Measurements from ENCODE around the gene UBLCP1. TPM values are rescaled to one million over a fixed set of nuclear protein-coding genes. Genes with fewer than 3 reads are reported as not detected.

The UBLCP1 gene
- total RNA-seq, 2 donors from 2014 or later = 15.6 to 18.8 TPM

GRCh38 chr5:159303286-159303685 lies 40.2 kb downstream of the UBLCP1 start:
- Histone ChIP-seq H3K4me3 (no peak overlapping the region), H3K9me3 (peaks cover 9% of the 10 kb centered on the region), H3K36me3 (no peaks in the 10 kb centered on the region), H3K27ac (no peak overlapping the region), H3K27me3 (replicated peaks; ENCODE audit: insufficient read depth) (no peaks in the 10 kb centered on the region), H3K4me1 (ENCODE audit: control insufficient read depth in 1 of 2, low read depth in 2 of 2) (no peaks in the 10 kb centered on the region)
- ATAC-seq (ENCODE audit: insufficient number of reproducible peaks, low FRiP score, low read depth) (no peak), DNase-seq (ENCODE audit: low spot score) (no peak)
- TF ChIP-seq CTCF (IDR thresholded peaks at IDR 0.05) = no peak

GRCh38 chr5:159304961-159305595 lies 42.0 kb downstream of the UBLCP1 start:
- DNase-seq (ENCODE audit: low spot score) = no peak
- H3K4me3 ChIP-seq = no peak overlapping the region
- no peak for ATAC-seq (ENCODE audit: insufficient number of reproducible peaks, low FRiP score, low read depth)
- peaks cover 9% of the 10 kb centered on the region for H3K9me3 ChIP-seq
- no peaks in the 10 kb centered on the region for H3K4me1 ChIP-seq (ENCODE audit: control insufficient read depth in 1 of 2, low read depth in 2 of 2)
- H3K27me3 ChIP-seq (replicated peaks; ENCODE audit: insufficient read depth) = no peaks in the 10 kb centered on the region
- no peaks in the 10 kb centered on the region for H3K36me3 ChIP-seq
- no peak for TF ChIP-seq CTCF (IDR thresholded peaks at IDR 0.05)
- no peak overlapping the region for H3K27ac ChIP-seq

- Histone ChIP-seq H3K27me3 (replicated peaks; ENCODE audit: insufficient read depth) (no peaks in the 10 kb centered on the region), H3K27ac (no peak overlapping the region), H3K4me3 (no peak overlapping the region), H3K4me1 (ENCODE audit: control insufficient read depth in 1 of 2, low read depth in 2 of 2) (peaks cover 0 to 3% of the 10 kb centered on the region in 2 donors), H3K36me3 (no peaks in the 10 kb centered on the region), H3K9me3 (no peaks in the 10 kb centered on the region)
- DNase-seq (ENCODE audit: low spot score) (no peak), ATAC-seq (ENCODE audit: insufficient number of reproducible peaks, low FRiP score, low read depth) (no peak)
- no peak for TF ChIP-seq CTCF (IDR thresholded peaks at IDR 0.05)
These were observed 46.8 kb downstream of the UBLCP1 start for GRCh38 chr5:159309689-159310433.

- no peak for DNase-seq (ENCODE audit: low spot score)
- no peaks in the 10 kb centered on the region for H3K36me3 ChIP-seq
- no peak for TF ChIP-seq CTCF (IDR thresholded peaks at IDR 0.05)
- H3K4me3 ChIP-seq = no peak overlapping the region
- H3K27me3 ChIP-seq (replicated peaks; ENCODE audit: insufficient read depth) = no peaks in the 10 kb centered on the region
- peaks cover 0 to 3% of the 10 kb centered on the region in 2 donors for H3K4me1 ChIP-seq (ENCODE audit: control insufficient read depth in 1 of 2, low read depth in 2 of 2)
- no peak overlapping the region for H3K27ac ChIP-seq
- no peaks in the 10 kb centered on the region for H3K9me3 ChIP-seq
- ATAC-seq (ENCODE audit: insufficient number of reproducible peaks, low FRiP score, low read depth) = no peak
These were observed 47.4 kb downstream of the UBLCP1 start for GRCh38 chr5:159310511-159310910.

GRCh38 chr5:159311063-159311462 lies 48.0 kb downstream of the UBLCP1 start:
- Histone ChIP-seq H3K27me3 (replicated peaks; ENCODE audit: insufficient read depth) (no peaks in the 10 kb centered on the region), H3K36me3 (no peaks in the 10 kb centered on the region), H3K9me3 (no peaks in the 10 kb centered on the region), H3K4me3 (no peak overlapping the region), H3K27ac (no peak overlapping the region), H3K4me1 (ENCODE audit: control insufficient read depth in 1 of 2, low read depth in 2 of 2) (peaks cover 0 to 3% of the 10 kb centered on the region in 2 donors)
- TF ChIP-seq CTCF (IDR thresholded peaks at IDR 0.05) = no peak
- no peak for DNase-seq (ENCODE audit: low spot score)
- no peak for ATAC-seq (ENCODE audit: insufficient number of reproducible peaks, low FRiP score, low read depth)
